Measurements from ENCODE around the gene SLC26A8.
"Not testable (repeated sequence)": the region's sequence is repeated elsewhere in the genome, so short reads cannot be mapped to it uniquely, and the experiment has no call there.

Gene SLC26A8

GRCh38 chr6:36020154-36020553, 4.3 kb downstream of the SLC26A8 start:
- DNase-seq (ENCODE audit: extremely low spot score, insufficient read length, low read depth) (no peak), FAIRE-seq (no peak)

GRCh38 chr6:36019167-36019566, 5.3 kb downstream of the SLC26A8 start:
- no peak for FAIRE-seq

GRCh38 chr6:36018339-36018738, 6.1 kb downstream of the SLC26A8 start:
- FAIRE-seq (no peak), DNase-seq (ENCODE audit: extremely low spot score, insufficient read length, low read depth) (no peak)

More at GRCh38 chr6:36019167-36019566, 5.3 kb downstream of the SLC26A8 start:
- no peak for DNase-seq (ENCODE audit: extremely low spot score, insufficient read length, low read depth)

GRCh38 chr6:36015666-36016065, 8.8 kb downstream of the SLC26A8 start:
- FAIRE-seq (no peak), DNase-seq (ENCODE audit: extremely low spot score, insufficient read length, low read depth) (no peak)

GRCh38 chr6:36000451-36000850, 24.0 kb downstream of the SLC26A8 start:
- FAIRE-seq (no peak), DNase-seq (ENCODE audit: extremely low spot score, insufficient read length, low read depth) (no peak)

- FAIRE-seq (no peak), DNase-seq (ENCODE audit: extremely low spot score, insufficient read length, low read depth) (no peak)
These were observed 31.3 kb downstream of the SLC26A8 start for GRCh38 chr6:35993150-35993549.

GRCh38 chr6:35988047-35988446, 36.4 kb downstream of the SLC26A8 start:
- FAIRE-seq; DNase-seq (ENCODE audit: extremely low spot score, insufficient read length, low read depth): not testable (repeated sequence)

GRCh38 chr6:35984701-35985100, 39.7 kb downstream of the SLC26A8 start:
- DNase-seq (ENCODE audit: extremely low spot score, insufficient read length, low read depth) (no peak), FAIRE-seq (no peak)

GRCh38 chr6:35980991-35981645, 43.3 kb downstream of the SLC26A8 start:
- no peak for DNase-seq (ENCODE audit: extremely low spot score, insufficient read length, low read depth)
- FAIRE-seq: no peak

GRCh38 chr6:35980126-35980525, 44.3 kb downstream of the SLC26A8 start:
- DNase-seq (ENCODE audit: extremely low spot score, insufficient read length, low read depth); FAIRE-seq: not testable (repeated sequence)

GRCh38 chr6:35977308-35977707, 47.1 kb downstream of the SLC26A8 start:
- DNase-seq (ENCODE audit: extremely low spot score, insufficient read length, low read depth): no peak
- FAIRE-seq: no peak

GRCh38 chr6:35973670-35974222, 50.7 kb downstream of the SLC26A8 start:
- peak; percentile 93 for FAIRE-seq
- DNase-seq (ENCODE audit: extremely low spot score, insufficient read length, low read depth): peak; percentile 55

- no peak for DNase-seq (ENCODE audit: extremely low spot score, insufficient read length, low read depth)
- FAIRE-seq: no peak
These were observed 51.7 kb downstream of the SLC26A8 start for GRCh38 chr6:35972471-35973367.

- DNase-seq (ENCODE audit: extremely low spot score, insufficient read length, low read depth) (no peak), FAIRE-seq (no peak)
These were observed 54.3 kb downstream of the SLC26A8 start for GRCh38 chr6:35970181-35970580.

GRCh38 chr6:35969646-35970045, 54.8 kb downstream of the SLC26A8 start:
- FAIRE-seq (no peak), DNase-seq (ENCODE audit: extremely low spot score, insufficient read length, low read depth) (no peak)

GRCh38 chr6:35968821-35969220, 55.6 kb downstream of the SLC26A8 start:
- FAIRE-seq (no peak), DNase-seq (ENCODE audit: extremely low spot score, insufficient read length, low read depth) (no peak)

- FAIRE-seq (no peak), DNase-seq (ENCODE audit: extremely low spot score, insufficient read length, low read depth) (no peak)
These were observed 57.2 kb downstream of the SLC26A8 start for GRCh38 chr6:35967076-35967774.

GRCh38 chr6:35962779-35963560, 61.5 kb downstream of the SLC26A8 start:
- DNase-seq (ENCODE audit: extremely low spot score, insufficient read length, low read depth) (no peak), FAIRE-seq (no peak)

- DNase-seq (ENCODE audit: extremely low spot score, insufficient read length, low read depth) (no peak), FAIRE-seq (no peak)
These were observed 64.3 kb downstream of the SLC26A8 start for GRCh38 chr6:35960187-35960586.

- FAIRE-seq: no peak
- no peak for DNase-seq (ENCODE audit: extremely low spot score, insufficient read length, low read depth)
These were observed 68.5 kb downstream of the SLC26A8 start for GRCh38 chr6:35955970-35956369.
